Epidermal melanocyte (primary cell): ENCODE results near the gene KRTAP10-3.

Source experiments
- DNase-seq: peaks from one replicate; pipeline ENCODE4 v3.0.0; 2011; ENCODE audit warnings: low spot score; ENCODE audit not compliant: insufficient read length

Gene KRTAP10-3

DNA sequence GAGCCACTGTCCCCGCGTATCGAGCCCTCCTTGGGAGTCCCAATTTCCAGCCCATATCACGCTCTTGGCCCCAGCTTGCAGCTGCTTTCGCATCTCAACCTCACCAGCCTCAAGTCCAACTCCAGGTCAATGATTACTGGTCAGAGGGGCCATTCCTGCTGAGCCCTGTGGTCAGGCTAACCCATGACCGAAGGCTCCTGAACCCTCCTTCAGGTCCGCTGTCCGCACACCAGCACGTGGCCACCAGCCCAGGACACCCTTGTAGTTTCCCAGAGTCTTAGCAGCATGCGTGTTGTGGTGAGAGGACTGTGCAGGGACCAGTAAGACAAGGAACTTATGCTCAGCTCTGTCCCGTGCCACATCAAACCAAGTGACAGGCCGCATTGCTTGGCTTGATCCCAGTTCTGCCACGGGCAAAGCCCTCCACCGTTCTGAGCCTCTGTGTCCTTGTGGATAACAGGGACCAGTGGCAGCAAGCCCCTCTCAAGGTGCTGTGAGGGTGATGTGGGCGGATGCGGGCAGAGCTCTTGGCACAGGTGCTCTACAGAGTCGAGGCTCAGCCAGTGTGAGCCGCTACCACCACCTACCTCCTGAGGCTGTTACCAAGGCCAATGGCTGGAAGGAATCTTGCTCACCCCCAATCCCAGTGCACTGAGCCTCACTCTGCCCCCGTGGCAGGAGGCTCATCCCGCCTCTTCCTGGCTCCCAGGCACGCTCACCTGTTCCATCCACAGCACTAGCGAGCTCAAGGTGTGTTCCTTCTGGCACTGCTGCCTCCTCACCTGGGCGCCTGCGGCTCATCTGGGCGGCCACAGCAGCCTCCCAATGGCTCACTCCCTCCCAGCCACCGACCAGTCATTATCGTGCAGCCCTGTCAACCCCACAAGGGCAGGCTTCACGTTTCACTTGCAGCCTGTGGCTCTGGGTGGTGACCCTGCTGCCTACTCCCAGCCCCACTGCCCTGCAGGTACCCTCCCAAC, 39.0 kb downstream of the KRTAP10-3 start:
- DNase-seq: no peak

GRCh38 chr21:44518686-44519085, 39.9 kb downstream of the KRTAP10-3 start:
- no peak for DNase-seq

DNA sequence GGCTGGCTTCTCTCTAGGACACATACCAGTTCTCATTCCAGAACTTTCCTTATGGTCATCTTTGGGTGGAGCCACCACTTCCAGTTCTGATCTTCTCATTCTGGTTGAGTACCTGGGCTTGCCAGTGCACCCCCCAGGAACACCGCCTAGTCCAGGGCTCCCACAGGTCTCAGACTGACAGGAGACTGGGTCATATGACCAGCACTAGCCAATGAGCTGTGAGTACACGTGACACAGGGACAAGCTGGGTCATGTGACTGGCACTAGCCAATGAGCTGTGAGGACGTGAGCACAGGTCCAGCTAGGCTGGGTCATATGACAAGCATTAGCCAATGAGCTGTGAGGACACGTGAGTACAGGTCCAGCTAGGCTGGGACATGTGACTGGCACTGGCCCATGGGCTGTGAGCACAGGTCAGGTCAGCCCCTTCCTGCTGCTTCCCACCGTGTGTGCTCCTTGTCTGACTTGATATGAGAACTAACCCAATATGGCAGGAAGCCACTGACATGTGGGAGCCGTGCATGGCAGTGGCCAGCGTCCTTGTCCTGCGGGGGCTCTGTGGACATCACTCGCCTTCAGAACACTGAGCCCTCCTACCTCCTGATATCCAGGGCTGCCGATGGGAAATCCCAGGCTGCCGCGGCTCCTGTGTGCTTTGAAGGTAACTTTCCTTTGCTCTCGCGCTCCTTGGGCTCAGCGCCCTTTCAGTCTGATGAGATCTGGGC, 41.3 kb downstream of the KRTAP10-3 start:
- DNase-seq: no peak

DNA sequence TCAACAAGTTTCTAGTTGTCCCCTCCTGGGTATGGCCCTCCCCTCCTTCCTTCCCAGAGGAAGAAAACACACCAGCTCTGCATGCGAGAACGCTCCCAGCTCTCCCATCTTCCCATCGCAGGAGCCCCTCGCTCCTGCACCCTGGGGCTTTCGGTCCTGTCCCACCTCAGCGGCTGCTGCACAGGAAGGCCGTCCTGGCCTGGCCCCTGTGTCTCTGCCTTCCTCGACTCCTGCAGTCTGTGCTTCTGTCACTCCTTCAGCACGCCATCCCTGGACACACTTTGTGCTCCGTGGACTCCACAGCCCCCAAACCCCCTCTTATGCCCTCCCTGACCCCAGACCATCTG, 41.8 kb downstream of the KRTAP10-3 start:
- no peak for DNase-seq

DNA sequence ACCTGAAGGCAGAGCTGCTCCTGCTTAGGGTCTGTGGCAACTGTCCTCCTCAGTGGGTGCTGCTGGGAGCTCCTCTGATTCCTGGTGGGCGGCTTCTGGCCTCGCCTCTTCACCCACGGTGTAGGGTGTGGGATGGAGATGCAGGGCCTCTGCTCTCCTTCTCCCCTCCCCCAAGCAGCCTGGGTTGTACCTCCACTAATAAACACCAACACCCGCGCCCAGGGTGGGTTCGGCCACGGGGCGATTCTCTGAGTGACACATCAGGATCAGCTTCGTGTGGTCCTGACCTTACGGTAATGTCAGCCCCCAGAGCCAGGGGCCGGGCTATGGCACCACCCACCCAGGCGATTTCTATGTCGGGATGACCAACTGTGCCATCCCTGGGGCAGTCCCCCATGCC, 42.3 kb downstream of the KRTAP10-3 start:
- no peak for DNase-seq

GRCh38 chr21:44515359-44516165, 43.0 kb downstream of the KRTAP10-3 start:
- DNase-seq: no peak

GRCh38 chr21:44514746-44515358, 43.7 kb downstream of the KRTAP10-3 start:
- no peak for DNase-seq

DNA sequence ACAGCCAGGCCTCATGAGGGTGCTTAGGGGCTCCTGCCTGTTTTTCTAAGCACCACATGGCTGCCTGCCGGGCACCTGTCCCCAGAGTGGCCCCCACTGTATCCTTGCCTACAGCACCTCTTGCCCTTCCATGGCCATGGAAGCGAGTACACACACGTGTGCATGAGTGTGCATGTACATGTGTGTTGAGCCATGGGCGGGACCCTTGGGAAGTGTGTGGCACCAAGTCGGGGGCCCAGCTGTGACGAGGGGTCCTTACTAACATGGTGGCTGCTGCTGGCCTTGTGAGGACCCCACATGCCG, 44.4 kb downstream of the KRTAP10-3 start:
- no peak for DNase-seq

- no peak for DNase-seq
Observed at GRCh38 chr21:44513389-44514217, 45.0 kb downstream of the KRTAP10-3 start.

GRCh38 chr21:44512496-44513388, 45.9 kb downstream of the KRTAP10-3 start:
- DNase-seq: no peak

DNA sequence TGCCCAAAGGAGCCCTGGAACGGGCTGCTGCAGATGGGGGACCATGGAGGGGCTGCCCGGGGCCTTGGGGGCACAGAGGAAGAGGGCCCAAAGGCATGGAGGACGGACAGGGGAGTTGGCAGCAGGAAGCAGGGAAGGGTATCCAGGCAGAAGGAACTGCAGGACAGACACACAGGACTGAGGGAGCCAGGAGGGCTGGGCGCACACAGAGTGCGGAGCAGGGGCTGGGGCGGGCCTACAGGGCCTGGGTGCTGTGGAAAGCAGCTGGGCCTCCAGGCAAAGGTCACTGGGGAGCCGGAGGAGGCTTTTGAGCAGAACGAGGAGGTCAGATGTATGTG, 46.7 kb downstream of the KRTAP10-3 start:
- DNase-seq: no peak

DNA sequence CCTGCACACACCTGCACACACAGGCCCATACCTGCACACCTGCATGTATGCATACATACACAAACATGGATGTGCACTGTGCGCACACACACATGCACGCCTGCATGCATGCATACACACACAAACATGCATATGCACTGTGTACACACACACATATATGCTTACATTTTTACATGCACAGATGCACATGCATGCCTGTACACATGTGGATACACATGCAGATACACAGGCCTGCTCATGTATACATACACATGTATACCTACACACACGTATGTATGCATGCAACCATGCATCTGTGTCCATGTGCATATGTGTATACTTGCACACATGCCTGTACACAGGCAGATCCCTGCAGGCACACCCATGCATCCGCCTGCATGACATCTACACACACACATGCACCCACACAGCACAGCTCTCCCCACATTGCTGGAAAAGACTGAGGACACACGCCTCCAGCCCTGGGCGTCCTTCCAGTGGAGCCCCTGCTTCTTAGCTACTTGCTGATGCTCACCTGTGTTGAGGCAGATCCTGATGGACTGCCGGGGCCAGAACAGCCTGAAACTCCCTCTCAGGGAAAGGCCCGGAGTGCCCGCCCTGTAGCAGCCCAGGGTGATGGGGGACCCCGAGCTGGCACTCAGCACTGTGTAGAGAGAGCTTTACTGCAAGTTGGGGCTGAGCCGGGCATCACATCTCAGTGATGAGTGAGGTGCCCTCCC, 47.2 kb downstream of the KRTAP10-3 start:
- no peak for DNase-seq

DNA sequence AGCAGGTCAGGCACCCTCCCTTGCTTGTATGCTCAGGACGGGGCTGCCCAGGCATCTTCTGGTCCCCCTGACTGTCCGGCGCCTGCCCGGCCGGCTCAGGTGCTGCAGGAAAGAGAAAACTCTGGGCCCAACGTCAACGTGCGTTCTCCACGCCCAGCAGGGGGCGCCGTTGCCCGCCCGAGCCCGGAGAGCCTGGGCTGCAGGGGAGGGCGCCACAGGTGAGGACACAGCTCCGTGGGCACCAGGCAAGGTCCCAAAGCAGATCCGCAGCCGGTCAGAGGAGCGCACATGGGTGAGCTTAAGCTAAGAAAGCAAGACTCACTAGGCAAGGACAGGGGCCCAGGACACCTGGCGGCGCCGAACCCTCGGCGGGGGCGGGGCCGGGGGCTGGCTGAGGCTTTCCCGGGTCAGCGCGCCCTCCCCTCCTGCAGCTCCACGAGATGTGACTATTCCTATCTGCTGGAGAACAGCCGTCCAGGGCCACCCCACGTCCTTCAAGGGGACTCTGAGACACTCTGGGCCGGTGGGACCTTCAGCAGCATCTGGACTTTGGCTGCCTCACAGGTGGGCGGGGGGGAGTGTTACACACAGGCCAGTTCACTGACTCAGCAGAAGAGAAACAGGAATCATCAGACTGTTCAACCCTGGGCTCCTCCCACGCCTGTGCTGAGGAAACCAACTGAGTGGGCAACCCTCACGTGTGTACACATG, 47.9 kb downstream of the KRTAP10-3 start:
- DNase-seq: no peak

DNA sequence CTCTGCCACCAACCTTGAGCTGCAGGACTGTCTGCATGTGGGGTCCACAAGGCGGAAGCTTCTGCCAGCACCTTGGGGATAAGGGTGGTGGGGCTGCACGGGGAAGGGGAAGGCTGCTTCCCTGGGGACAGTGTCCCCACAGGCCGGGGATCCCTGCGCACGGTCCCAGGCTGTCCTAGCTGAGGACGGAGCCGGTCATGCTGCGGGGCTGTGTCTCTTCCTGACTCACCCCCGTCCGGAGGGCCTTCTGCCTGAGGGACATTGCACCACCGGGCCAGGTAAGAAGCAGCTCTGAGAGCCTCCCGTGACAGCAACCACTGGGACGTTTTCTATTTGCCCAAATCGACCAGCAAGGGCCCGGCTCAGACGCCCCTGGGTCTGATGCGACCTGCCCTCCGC, 48.5 kb downstream of the KRTAP10-3 start:
- no peak for DNase-seq

DNA sequence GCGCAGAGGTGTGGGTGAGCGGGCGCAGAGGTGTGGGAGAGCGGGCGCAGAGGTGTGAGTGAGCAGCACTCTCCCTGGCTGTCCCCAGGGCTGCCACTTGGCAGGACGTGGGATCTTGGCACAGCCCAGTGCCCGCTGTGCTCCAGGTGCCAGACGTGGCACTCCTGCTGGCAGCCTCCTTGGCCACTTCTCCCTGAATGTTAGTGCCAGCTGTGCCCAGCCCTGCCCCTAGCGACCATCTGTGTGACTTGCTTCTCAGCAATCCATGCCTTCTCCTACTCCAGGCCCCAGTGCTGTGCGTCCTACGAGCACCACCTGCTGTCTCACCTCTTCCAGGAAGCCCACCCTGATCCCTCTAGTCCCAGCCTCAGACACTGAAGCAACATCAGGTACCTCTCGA, 49.1 kb downstream of the KRTAP10-3 start:
- DNase-seq: no peak

DNA sequence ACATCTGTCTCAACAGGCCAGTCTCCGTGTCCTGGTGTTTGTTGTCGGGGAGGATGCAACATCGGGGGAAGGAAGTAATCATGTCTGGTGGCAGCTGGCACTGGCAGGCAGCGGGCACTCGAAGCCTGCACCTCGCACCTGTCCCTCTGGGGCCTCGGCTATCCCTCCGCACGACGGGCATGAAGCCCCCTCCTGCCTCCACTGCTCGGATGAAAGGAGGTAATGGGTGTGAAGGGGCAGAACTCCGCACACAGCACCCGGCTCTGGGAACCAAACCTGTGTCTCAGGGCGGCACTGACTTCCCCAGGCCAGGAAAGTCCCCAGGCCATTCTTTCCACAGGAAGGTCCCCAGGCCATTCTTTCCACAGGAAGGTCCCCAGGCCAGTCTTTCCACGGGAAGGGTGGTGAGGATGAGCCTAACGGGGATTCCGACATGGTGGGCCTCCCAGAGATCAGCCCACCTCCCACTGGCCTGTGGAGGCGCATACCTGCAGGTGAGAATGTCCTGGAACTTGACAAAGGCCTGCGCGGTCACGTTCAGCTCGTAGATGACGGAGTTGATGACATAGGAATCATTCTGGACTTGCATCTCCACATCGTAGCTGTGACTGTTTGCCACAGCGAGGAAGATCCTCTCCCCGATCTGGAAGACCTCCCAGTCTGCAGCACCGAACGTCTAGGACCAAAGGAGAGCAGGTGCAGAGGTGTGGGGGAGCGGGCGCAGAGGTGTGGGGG, 49.7 kb downstream of the KRTAP10-3 start:
- no peak for DNase-seq

- DNase-seq: no peak
Observed at GRCh38 chr21:44508426-44508710, 50.2 kb downstream of the KRTAP10-3 start.
